ENCODE results near the gene SIGLEC15. TPM values are rescaled to one million over a fixed set of nuclear protein-coding genes. Genes with fewer than 3 reads are reported as not detected.
"Not testable (repeated sequence)": the region's sequence is repeated elsewhere in the genome, so short reads cannot be mapped to it uniquely, and the experiment has no call there.

SIGLEC15 gene
- polyA plus RNA-seq, 4 donors: 0.35 to 0.81 (median 0.46) TPM

DNA sequence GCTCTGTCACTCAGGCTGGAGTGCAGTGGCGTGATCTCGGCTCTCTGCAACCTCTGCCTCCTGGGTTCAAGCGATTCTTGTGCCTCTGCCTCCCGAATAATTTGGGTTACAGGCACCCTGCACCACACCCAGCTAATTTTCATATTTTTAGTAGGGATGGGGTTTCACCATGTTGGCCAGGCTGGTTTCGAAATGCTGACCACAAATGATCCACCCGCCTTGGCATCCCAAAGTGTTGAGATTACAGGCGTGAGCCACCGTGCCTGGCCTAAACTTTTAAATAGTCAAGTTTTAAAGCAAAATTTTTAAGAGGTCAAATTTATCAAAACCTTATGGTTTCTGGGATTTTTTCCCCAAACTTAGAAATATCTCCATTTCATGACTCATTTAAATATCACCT lies 6.7 kb upstream of the SIGLEC15 start:
- not testable (repeated sequence) for DNase-seq (ENCODE audit: low read depth in 4 of 4, low spot score in 2 of 4)

DNA sequence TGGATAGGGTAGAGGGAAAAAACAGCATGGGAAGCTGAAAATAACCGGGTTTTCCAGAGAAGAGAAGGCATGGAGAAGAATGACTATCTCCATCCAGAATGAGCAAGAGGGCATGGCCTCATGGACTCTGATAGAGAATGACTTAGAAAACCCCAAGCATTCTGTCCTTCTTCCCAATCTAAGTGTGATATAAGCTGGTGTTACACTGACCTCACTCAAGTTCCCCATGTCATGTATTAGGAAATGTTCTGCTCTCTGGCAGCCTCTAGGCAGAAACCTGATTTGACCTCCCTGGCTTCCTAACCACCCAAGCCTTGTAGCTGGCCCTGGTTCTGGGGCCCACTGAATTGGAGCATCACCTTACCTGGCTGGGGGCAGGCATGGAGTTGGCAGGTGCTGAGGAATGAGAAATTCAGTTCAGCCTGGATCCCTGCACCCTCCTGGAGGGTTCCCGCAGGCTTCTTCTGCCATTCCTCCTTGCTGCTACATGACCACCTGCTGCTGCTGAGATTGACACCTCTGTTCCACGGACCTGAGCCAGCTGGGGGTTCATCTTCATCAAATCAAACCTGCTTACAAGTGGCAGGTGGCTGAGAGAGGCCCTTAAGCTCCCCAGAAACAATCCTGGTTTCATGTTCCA lies 5.2 kb upstream of the SIGLEC15 start:
- DNase-seq (ENCODE audit: low read depth in 4 of 4, low spot score in 2 of 4): no peak

DNA sequence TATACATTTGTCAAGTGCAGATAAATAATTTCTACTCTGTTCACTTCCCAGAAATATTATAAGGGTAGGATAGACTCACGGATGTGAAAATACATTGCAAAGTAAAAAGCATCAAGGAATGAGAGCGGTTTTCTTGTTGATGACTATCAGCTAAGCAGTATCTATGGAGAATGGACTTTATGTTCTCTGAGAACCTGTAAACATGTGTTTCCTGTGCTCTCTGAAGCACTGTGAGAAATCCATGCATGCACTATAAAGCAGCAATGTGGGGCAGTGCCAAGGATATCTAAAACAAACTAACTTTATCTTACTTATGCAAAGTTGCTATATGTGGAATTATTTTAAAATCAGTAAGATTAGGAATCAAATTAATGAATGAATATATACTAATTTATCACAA lies 4.4 kb upstream of the SIGLEC15 start:
- DNase-seq (ENCODE audit: low read depth in 4 of 4, low spot score in 2 of 4): no peak

DNA sequence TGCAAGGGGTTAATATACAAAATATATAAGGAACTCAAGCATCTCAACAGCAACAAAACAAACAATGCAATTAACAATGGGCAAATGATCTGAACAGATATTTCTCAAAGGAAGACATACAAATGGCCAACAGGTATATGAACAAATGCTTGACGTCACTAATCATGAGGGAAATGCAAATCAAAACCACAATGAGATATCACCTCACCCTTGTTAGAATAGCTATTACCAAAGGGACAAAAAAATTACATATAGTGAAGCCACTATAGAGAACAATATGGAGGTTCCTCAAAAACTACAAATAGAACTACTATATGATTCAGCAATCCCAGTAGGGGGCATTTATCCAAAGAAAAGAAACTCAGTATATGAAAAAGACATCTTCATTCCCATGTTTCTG lies 3.8 kb upstream of the SIGLEC15 start:
- DNase-seq (ENCODE audit: low read depth in 4 of 4, low spot score in 2 of 4): no peak

DNA sequence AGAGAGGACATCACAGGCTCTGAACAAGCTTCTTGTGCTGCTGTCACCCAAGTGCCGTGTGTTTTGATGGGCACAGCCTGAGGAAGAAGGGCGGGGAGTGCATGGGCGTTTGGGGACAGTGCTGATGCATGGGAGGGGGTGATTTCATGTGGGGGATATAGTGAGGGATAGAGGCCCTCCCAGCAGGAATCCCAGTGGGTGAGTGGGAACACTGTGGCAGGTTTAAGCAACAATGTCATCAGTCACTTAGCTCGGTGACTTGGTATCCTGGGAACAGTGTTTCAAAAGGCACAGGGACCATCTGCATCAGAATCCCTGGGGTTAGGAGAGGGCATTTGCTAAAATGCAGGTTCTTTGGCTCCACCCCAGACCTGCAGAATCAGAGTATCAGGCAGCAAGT lies 609 bp downstream of the SIGLEC15 start:
- DNase-seq (ENCODE audit: low read depth in 4 of 4, low spot score in 2 of 4): no peak

DNA sequence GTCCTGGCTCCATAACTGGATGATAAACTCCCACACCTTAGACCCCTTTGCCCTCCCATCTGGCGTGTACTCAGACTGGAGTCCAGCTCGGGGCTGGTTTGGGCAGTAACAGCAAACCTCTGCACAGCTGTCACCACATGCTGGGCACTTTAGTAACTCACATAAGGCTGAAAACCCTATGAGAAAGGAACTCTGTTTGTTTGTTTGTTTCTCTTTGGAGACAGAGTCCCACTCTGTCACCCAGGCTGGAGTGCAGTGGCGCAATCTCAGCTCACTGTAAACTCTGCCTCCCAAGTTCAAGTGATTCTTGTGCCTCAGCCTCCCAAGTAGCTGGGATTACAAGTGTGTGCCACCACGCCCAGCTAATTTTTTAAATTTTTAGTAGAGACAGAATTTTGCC lies 1.2 kb downstream of the SIGLEC15 start:
- not testable (repeated sequence) for DNase-seq (ENCODE audit: low read depth in 4 of 4, low spot score in 2 of 4)

DNA sequence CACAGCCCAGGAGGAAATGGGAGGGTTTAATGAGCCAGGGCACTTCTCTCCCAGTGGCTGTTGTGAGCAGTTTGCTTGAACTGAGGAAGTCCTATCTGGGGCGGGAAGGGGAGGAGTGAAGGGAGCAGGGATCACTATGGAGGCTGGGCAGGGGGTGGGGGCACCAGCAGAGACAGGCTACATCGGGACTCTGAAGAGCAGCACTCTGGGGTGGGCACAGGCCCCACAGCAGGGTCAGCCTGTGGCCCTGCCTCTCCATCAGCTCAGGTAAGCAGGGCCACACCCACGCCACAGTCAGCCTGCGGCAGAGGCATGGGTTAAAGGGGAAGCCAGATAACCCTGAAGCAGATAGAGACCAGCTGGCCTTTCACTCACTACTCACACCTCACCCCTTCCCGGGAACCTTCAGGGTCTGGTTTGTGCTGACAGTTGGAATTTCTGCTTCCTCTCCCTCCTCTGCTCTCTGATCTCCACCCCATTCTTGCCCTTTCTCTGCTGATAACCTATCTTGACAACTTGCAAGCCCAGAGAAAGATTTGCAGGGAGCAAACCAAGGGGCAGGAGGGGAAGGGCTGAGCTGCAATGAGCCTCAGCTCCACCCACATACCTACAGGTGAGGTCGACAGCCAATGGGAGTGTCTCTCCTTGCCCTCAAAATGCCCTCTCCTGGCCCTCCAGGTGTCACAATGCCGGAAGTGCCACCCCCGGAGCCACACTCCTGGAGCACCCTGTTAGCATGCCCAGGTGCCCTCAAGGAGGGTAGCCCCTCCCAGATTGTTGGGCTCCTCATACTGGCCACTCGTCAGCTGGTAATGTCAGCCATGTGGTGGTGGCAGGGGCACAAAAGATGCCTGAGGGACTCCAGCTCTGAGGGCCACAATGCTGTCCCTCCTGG lies 3.7 kb downstream of the SIGLEC15 start:
- DNase-seq (ENCODE audit: low read depth in 4 of 4, low spot score in 2 of 4): no peak

DNA sequence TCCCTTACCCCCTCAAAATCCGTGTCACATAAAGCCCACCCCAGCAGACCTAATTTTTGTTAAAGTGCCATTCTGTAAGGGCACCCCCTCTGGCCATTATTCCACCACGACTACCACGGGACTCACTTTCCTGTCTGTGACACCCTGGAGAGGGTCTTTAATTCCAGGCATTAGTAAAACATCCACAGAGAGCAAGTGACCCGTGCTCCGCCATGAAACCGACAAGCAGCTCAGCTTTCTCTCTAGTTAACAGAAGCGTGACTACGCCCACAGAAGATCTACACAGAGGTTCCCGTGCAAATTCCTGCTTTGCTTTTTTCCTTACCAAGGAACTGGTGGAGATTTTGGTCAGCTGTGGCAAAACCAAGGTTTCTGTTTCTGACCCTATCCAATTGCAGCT lies 4.4 kb downstream of the SIGLEC15 start:
- DNase-seq (ENCODE audit: low read depth in 4 of 4, low spot score in 2 of 4): no peak

DNA sequence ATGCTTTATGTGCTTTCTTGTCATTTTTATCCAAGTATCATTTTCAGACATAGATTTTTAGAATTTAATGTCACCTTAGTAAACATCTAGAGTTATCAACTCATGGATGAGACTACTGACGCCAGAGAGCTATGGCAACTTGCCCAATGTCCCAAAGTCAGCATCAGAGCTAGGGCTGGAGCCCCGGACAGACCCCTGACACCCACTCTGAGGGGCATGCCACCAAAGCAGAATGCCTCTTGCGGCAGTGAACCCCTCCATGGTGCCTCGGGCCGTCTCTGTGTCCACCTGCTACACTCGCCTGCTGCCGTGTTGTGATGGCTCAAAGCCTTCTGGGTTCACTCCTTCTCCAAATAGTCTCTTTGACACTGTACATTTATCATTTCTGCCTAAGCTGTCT lies 5.4 kb downstream of the SIGLEC15 start:
- no peak for DNase-seq (ENCODE audit: low read depth in 4 of 4, low spot score in 2 of 4)

DNA sequence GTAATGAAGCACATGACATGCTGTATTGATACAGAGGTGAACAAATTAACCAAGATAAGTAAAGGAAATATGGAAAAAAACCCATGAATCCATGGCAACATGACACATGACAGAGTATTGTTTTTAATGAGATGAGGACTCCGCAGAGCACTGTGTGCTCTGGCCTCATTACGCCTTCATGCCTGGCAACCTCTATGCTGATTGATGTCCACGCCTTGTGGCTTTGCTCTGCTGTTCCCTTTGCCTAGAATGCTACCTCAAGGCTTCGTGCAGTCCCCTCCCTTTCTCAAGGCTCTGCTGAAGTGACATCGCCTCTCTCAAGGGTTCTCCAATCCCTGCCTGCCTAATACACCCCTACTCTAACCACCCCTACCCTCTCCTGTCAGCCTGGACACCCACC lies 8.4 kb downstream of the SIGLEC15 start:
- DNase-seq (ENCODE audit: low read depth in 4 of 4, low spot score in 2 of 4): no peak

DNA sequence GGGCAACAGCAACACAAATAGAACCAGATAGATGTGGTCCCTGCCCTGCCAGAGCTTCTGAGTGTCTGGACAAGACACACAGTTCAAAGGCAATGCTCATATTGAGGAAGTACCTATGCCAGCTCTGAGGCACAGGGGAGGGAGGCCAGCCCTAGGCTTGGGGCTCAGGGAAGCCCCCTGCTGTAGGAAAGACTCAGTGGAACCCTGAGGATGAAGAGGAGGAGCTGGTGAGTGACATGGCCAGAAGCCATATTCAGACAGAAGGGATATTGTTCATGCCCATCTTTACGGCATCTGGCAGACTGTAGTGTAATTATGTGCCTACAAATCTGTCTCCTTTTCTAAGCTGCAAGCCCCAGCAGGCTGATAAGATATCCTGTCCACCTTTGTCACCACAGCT lies 8.8 kb downstream of the SIGLEC15 start:
- no peak for DNase-seq (ENCODE audit: low read depth in 4 of 4, low spot score in 2 of 4)

DNA sequence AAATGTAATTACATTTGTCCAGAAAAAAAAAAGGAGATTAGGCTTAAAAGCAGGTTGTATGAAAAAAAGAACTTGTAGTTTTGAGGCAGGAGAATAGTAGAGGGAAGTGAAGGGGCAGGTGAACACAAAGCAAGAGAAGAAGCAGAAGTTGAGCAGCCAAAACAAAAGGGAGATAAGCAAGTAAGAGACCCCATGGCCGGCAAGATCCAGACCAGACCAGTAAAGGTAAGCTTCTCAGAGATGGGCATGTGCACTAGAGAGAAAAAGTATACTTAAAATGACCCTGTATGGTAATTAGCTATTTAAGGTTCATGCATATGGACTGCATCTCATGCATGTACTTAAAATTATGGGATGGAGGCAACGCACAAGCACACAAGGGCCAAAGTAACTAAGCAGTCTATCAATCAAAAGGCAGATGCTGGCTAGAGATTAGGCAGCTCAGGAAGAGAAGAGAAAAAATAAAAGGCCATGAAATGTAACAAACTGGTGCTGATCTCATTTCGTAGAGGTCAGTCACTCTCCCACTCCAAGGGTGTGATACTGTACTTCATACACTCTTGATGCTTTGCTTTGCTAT lies 9.7 kb downstream of the SIGLEC15 start:
- DNase-seq (ENCODE audit: low read depth in 4 of 4, low spot score in 2 of 4): no peak

DNA sequence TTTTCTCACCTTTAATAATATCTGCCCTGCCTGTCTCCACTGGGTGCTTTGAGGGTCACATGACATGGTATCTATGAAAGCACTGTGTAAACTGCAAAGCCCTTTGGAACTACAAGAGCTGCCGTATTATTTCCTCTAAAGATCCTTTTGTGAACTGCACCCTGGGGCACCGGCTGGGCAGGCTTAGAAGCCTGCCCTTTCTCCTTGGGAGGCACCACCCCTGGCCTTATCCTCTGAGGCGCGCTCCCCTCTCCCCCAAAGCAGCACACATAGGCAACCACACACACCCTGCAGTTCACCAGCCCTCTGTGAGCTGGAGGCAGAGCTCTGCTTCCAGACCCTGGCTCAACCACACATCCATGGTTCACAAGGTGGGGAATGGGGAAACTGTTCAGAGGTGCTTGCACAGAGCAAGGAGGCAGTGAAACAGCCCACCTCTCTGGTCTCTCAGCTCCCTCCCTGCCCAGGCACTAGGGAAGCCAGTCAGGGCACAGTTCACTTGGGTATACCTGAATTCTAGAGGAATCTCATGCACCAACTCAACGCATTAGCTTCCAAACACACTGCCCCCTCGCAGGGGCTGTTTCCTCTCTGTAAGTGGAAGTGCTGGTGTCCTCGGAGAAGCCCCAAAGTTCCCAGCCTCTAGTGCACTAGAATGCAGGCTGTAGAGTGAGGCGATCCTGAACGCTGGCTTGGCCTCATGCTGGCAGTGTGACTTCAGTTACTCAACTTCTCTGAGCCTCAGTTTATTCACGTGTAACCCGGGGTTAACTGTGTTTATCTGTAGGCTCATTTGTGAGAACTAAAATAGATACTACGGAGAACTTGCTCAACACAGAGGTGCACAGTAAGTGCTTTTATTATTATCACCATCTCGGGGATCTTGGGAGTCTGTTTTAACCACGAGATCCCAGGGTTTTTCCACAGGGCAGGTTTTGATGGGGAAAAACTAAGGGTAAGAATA lies 11.0 kb downstream of the SIGLEC15 start:
- DNase-seq (ENCODE audit: low read depth in 4 of 4, low spot score in 2 of 4): no peak

DNA sequence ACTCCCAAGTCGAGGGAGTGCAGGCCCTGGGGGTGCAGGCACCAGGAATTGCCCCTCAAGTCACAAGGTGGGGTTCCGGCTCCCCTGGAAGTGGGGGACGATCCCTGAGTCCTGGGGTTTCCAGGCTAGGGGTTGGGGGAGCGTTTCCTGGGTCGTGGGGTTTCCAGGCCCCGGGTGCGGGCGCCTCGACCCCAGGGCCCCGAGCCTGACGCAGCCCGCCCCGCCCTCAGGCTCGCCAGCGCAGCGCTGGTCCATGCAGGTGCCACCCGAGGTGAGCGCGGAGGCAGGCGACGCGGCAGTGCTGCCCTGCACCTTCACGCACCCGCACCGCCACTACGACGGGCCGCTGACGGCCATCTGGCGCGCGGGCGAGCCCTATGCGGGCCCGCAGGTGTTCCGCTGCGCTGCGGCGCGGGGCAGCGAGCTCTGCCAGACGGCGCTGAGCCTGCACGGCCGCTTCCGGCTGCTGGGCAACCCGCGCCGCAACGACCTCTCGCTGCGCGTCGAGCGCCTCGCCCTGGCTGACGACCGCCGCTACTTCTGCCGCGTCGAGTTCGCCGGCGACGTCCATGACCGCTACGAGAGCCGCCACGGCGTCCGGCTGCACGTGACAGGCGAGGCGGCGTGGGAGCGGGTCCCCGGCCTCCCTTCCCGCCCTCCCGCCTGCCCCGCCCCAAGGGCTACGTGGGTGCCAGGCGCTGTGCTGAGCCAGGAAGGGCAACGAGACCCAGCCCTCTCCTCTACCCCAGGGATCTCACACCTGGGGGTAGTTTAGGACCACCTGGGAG lies 12.0 kb downstream of the SIGLEC15 start:
- no peak for DNase-seq (ENCODE audit: low read depth in 4 of 4, low spot score in 2 of 4)

DNA sequence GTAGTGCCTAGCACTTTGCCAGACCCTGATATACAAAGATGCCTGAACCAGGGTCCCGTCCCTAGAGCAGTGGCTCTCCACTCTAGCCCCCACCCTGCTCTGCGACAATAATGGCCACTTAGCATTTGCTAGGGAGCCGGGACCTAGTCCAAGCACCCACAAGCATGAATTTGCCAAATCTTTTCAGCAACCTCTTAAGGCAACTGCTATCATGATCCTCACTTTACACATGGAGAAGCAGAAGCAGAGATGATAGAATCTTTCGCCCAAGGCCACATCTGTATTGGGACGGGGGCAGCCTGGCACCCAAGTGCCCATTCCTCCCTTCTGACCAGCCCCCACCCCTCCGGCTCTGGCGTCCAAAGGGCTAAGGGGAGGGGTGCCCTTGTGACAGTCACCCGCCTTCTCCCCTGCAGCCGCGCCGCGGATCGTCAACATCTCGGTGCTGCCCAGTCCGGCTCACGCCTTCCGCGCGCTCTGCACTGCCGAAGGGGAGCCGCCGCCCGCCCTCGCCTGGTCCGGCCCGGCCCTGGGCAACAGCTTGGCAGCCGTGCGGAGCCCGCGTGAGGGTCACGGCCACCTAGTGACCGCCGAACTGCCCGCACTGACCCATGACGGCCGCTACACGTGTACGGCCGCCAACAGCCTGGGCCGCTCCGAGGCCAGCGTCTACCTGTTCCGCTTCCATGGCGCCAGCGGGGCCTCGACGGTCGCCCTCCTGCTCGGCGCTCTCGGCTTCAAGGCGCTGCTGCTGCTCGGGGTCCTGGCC lies 13.0 kb downstream of the SIGLEC15 start:
- DNase-seq (ENCODE audit: low read depth in 4 of 4, low spot score in 2 of 4): no peak

DNA sequence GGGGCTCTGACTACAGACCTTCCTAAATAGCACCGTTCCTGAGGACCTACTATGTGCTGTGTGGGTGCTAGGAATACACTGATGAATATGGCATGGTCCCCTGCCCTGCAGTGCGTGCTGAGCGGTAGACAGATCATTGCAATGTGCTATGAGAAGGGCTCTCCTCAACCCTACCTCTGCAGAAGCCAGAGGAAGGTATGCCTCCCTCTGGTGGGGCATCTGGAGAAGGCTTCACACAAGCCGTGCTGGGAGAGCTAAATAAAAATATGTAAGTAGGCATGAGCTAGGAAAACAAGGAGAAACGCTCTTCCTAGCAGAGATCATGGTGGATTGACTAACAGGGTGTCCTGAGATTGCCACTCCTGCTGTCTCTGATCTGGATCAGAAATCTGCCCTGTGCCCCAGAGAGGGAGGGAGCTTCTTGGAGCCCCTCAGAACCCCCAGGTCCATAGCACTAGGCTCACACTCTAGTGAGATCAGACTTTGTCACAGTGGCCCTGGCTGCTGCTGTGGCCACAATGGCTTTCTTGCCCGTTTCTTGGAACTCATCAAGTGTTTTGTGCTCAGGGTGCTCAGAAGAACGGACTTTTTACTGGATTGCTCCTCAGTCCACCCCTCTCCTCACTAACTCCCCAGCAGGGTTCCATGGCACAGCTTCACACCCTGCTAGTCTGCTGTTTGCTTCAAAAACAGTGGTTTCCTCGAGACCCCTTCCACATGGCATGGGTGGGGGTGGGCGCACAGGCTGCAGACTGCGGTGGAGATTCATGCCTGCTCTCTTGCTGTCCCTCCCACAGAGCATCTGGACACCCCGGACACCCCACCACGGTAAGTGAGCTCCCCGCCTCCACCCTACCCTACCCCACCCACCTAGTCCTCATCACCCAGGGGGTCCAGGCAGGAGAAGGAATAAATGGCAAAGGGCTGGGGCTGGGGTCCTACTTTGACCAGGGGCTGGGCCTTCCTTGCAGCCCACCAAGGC lies 14.2 kb downstream of the SIGLEC15 start:
- no peak for DNase-seq (ENCODE audit: low read depth in 4 of 4, low spot score in 2 of 4)

DNA sequence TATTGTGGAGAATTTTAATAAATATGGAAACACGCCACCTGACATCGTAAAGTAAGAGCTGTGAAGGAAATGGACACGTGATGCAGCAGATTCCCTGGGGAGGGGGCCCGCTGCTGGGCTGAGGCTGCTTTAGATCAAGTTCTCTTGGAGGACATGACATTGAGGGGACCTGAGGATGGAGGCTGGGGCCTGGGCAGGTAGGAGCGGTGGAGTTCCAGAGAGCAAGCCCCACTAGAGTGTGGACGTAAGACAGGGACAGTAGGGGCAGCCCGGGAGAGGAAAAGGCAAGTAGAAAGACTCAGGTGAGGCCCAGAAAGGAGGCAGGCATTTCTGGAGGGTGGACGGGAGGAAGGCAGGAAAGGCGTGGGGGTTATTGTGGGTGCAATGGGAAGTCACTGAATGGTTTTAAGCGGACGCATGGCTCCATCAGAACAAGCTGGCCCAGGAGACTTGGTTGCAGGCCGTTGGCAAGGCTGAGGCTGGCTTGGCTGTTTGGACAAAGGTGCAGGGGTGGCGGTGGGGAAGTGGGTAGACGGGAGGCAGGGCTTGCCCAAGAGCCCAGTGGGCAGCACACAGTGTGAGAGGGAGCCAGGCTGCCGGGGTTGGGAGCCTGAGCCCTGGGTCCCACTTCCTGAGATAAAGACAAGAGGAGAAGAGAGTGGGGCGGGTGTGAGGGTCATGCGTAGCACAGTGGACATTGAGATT lies 15.7 kb downstream of the SIGLEC15 start:
- DNase-seq (ENCODE audit: low read depth in 4 of 4, low spot score in 2 of 4): no peak
